ENCODE measurements around the gene TUBA4A. TPM values are rescaled to one million over a fixed set of nuclear protein-coding genes. Genes with fewer than 3 reads are reported as not detected.

The TUBA4A gene
- total and polyA plus RNA-seq, 2 experiments from 2014 or later, result 44.3 to 77.7 TPM

- H3K36me3 Mint-ChIP-seq (ENCODE audit: low read depth), result peaks cover 11% of the 10 kb centered on the region; the same call in 2 of the 3 replicates
- H3K27ac ChIP-seq (ENCODE audit: low read depth), result peak within 1 kb of the TSS; percentile 13; the same call in 1 of the 2 replicates
- peak; percentile 52 for TF ChIP-seq POLR2AphosphoS5 (IDR thresholded peaks at IDR 0.05; ENCODE audit: low read depth)
- no peak for TF ChIP-seq EZH2phosphoT487 (IDR thresholded peaks at IDR 0.05; ENCODE audit: unreplicated experiment)
- TF ChIP-seq CREB1 (CRISPR knock-in tag; IDR thresholded peaks at IDR 0.05; ENCODE audit: low read depth), result peak; percentile 89
Measured at GRCh38 chr2:219279151-219279915, 25.6 kb upstream of the TUBA4A start, which contains the start of gene DNAJB2. TSS of gene DNAJB2 (plus strand) at chr2:219279366. CDS start at chr2:219279834, 468 bp downstream.

DNA sequence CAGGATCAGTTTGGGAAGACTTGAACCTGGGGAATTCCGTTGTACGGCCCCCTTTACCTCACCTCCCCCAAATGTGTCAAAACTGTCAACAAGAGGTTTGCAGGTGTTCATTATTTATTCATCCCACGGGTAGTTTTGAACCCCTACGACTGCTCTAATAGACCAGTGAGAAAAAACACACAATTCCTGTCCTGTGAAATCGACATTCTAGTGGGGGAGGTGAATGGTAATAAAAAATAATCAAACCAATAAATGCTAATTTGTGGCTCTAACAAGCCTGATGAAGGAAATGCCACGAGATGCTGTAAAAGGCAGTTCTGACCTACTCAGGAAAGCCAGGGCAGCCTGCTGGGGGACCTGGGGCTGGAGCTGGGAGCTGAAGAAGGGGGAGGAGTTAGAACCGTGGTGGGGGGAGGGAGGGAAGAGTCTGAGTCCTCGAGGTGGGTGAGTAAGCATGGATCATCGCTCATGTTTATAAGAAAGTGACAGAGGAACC, 25.0 kb upstream of the TUBA4A start:
- Histone ChIP-seq H3K4me3 (peak overlapping the region; percentile 83), H3F3A (replicated peaks; ENCODE audit: low read depth) (no peaks in the 10 kb centered on the region), H4K20me1 (replicated peaks; ENCODE audit: insufficient read depth) (no peaks in the 10 kb centered on the region), H3K9me2 (ENCODE audit: insufficient read depth) (no peaks in the 10 kb centered on the region), H3K4me1 (ENCODE audit: insufficient read depth) (peaks cover 35% of the 10 kb centered on the region), H3K27me3 (ENCODE audit: insufficient read depth) (no peaks in the 10 kb centered on the region), H3K79me2 (replicated peaks; ENCODE audit: insufficient read depth) (no peaks in the 10 kb centered on the region), H3K36me3 (ENCODE audit: insufficient read depth) (no peaks in the 10 kb centered on the region; the same call in 1 of the 2 replicates), H3K4me2 (peak overlapping the region; percentile 95), H3K27ac (ENCODE audit: low read depth) (peak overlapping the region; percentile 13; the same call in 1 of the 2 replicates), H2AFZ (0 out of 2 replicates have a peak overlapping the region, but pooled peaks have one; percentile 33)
- DNase-seq (ENCODE audit: low spot score) (no peak), ATAC-seq (peak; percentile 40)
- Mint-ChIP-seq H3K27me3 (ENCODE audit: insufficient read depth, low read depth, poor library complexity) (peaks cover 16% of the 10 kb centered on the region), H3K27ac (peak overlapping the region; percentile 92), H3K36me3 (ENCODE audit: low read depth) (peaks cover 11% of the 10 kb centered on the region; the same call in 2 of the 3 replicates), H3K9me3 (no peaks in the 10 kb centered on the region), H3K4me3 (peak overlapping the region; percentile 85), H3K4me1 (peaks cover 41% of the 10 kb centered on the region)
- TF ChIP-seq POLR2AphosphoS5 (IDR thresholded peaks at IDR 0.05; ENCODE audit: low read depth) (no peak), CREB1 (CRISPR knock-in tag; IDR thresholded peaks at IDR 0.05; ENCODE audit: low read depth) (no peak), ETS1 (IDR thresholded peaks at IDR 0.05) (0 out of 2 replicates have a peak, but pooled peaks have one; percentile 6), EZH2 (IDR thresholded peaks at IDR 0.05; ENCODE audit: low read depth, unreplicated experiment) (no peak), ZNF331 (CRISPR knock-in tag; IDR thresholded peaks at IDR 0.05; ENCODE audit: low read depth) (no peak), EZH2phosphoT487 (IDR thresholded peaks at IDR 0.05; ENCODE audit: unreplicated experiment) (no peak)
- TF ChIP-seq, protein P1, sequence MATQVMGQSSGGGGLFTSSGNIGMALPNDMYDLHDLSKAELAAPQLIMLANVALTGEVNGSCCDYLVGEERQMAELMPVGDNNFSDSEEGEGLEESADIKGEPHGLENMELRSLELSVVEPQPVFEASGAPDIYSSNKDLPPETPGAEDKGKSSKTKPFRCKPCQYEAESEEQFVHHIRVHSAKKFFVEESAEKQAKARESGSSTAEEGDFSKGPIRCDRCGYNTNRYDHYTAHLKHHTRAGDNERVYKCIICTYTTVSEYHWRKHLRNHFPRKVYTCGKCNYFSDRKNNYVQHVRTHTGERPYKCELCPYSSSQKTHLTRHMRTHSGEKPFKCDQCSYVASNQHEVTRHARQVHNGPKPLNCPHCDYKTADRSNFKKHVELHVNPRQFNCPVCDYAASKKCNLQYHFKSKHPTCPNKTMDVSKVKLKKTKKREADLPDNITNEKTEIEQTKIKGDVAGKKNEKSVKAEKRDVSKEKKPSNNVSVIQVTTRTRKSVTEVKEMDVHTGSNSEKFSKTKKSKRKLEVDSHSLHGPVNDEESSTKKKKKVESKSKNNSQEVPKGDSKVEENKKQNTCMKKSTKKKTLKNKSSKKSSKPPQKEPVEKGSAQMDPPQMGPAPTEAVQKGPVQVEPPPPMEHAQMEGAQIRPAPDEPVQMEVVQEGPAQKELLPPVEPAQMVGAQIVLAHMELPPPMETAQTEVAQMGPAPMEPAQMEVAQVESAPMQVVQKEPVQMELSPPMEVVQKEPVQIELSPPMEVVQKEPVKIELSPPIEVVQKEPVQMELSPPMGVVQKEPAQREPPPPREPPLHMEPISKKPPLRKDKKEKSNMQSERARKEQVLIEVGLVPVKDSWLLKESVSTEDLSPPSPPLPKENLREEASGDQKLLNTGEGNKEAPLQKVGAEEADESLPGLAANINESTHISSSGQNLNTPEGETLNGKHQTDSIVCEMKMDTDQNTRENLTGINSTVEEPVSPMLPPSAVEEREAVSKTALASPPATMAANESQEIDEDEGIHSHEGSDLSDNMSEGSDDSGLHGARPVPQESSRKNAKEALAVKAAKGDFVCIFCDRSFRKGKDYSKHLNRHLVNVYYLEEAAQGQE (IDR thresholded peaks at IDR 0.05; ENCODE audit: unreplicated experiment), result no peak

More at GRCh38 chr2:219279151-219279915, 25.6 kb upstream of the TUBA4A start, which contains the start of gene DNAJB2:
- peak within 1 kb of the TSS; percentile 95 for H3K4me2 ChIP-seq
- no peaks in the 10 kb centered on the region for H3K79me2 ChIP-seq (replicated peaks; ENCODE audit: insufficient read depth)
- no peaks in the 10 kb centered on the region for H3K27me3 ChIP-seq (ENCODE audit: insufficient read depth)
- peak within 1 kb of the TSS; percentile 72 for H2AFZ ChIP-seq
- peaks cover 37% of the 10 kb centered on the region for H3K4me1 Mint-ChIP-seq
- no peaks in the 10 kb centered on the region for H3F3A ChIP-seq (replicated peaks; ENCODE audit: low read depth)
- peak within 1 kb of the TSS; percentile 92 for H3K27ac Mint-ChIP-seq
- H3K27me3 Mint-ChIP-seq (ENCODE audit: insufficient read depth, low read depth, poor library complexity), result peaks cover 18% of the 10 kb centered on the region
- peak within 1 kb of the TSS; percentile 85 for H3K4me3 Mint-ChIP-seq
- H3K36me3 ChIP-seq (ENCODE audit: insufficient read depth), result no peaks in the 10 kb centered on the region; the same call in 1 of the 2 replicates
- H3K9me2 ChIP-seq (ENCODE audit: insufficient read depth), result no peaks in the 10 kb centered on the region
- peak within 1 kb of the TSS; percentile 83 for H3K4me3 ChIP-seq
- H3K9me3 Mint-ChIP-seq, result no peaks in the 10 kb centered on the region
- H3K4me1 ChIP-seq (ENCODE audit: insufficient read depth), result peaks cover 29% of the 10 kb centered on the region
- peak; percentile 98 for DNase-seq (ENCODE audit: low spot score)
- no peaks in the 10 kb centered on the region for H4K20me1 ChIP-seq (replicated peaks; ENCODE audit: insufficient read depth)
- ATAC-seq, result peak; percentile 83
